Suprapubic skin (tissue), 4 donors: ENCODE measurements around the gene PTPN21. TPM values are rescaled to one million over a fixed set of nuclear protein-coding genes. Genes with fewer than 3 reads are reported as not detected.
A peak's percentile ranks its signal among the peaks of the same experiment; 100 is the strongest.

Experiments used
- DNase-seq, 2 donors: peaks; one replicate each; pipeline ENCODE4 v3.0.0-alpha.2; 2019; ENCODE audit warnings: low spot score in 2 of 2
- H3K27ac ChIP-seq: fragments of 200-600 bp; sonication (generic); one replicate; pipeline ENCODE4 v1.5.1; 2019
- H3K27me3 ChIP-seq: fragments of 200-600 bp; sonication (generic); one replicate; pipeline ENCODE4 v1.5.1; 2019
- H3K36me3 ChIP-seq: fragments of 200-600 bp; sonication (generic); one replicate; pipeline ENCODE4 v1.5.1; 2019
- H3K4me1 ChIP-seq: fragments of 200-600 bp; sonication (generic); one replicate; pipeline ENCODE4 v1.5.1; 2019
- H3K4me3 ChIP-seq: fragments of 200-600 bp; sonication (generic); one replicate; pipeline ENCODE4 v1.5.1; 2019; ENCODE audit warnings: mild to moderate bottlenecking
- H3K9me3 ChIP-seq: fragments of 200-600 bp; sonication (generic); one replicate; pipeline ENCODE4 v1.5.1; 2019
- CTCF ChIP-seq, 2 donors: fragments of 200-600 bp in 1 of 2; fragments of 450-650 bp in 1 of 2; sonication (generic) in 1 of 2; IDR thresholded peaks; one replicate each; pipeline ENCODE4 v1.5.1; 2016 to 2019; ENCODE audit warnings: antibody characterized with exemption in 2 of 2, mild to moderate bottlenecking in 1 of 2, moderate library complexity in 1 of 2
- EP300 ChIP-seq: sonication (generic); formaldehyde crosslinking; IDR thresholded peaks from one replicate; pipeline ENCODE4 v1.6.1; 2017; ENCODE audit warnings: antibody characterized with exemption
- POLR2A ChIP-seq, 2 donors: fragments of 450-650 bp; IDR thresholded peaks; one replicate each; pipeline ENCODE4 v1.6.1; 2017; ENCODE audit warnings: antibody characterized with exemption in 2 of 2, mild to moderate bottlenecking in 2 of 2, moderate library complexity in 2 of 2
- POLR2AphosphoS5 ChIP-seq, 3 donors: sonication (generic); formaldehyde crosslinking; IDR thresholded peaks; one replicate each; pipeline ENCODE4 v1.6.1; 2017; ENCODE audit warnings: antibody characterized with exemption in 3 of 3
- WGBS: methylation state at CpG from one replicate; pipeline ENCODE4 v1.1.5; 2018; 5-methylcytosine and 5-hydroxymethylcytosine counted together
- total RNA-seq, 4 donors: library from RNA; depleted of rRNA; stranded (reverse); fragments of >200 nt; gene quantifications; one replicate each; pipeline ENCODE4 v1.1.0, GENCODE V29; 2016

Gene PTPN21
- total RNA-seq, 4 donors from 2014 or later = 33.2 to 71.1 (median 39.9) TPM

- TF ChIP-seq POLR2AphosphoS5 (IDR thresholded peaks at IDR 0.05) (no peak), EP300 (no peak), CTCF (IDR thresholded peaks at IDR 0.05) (no peak), POLR2A (IDR thresholded peaks at IDR 0.05) (no peak)
- H3K27me3 ChIP-seq = no peaks in the 10 kb centered on the region
- no peak for DNase-seq
- 24% methylated on average over 5 of the region's 5 CpGs for WGBS
- no peaks in the 10 kb centered on the region for H3K36me3 ChIP-seq
- H3K4me3 ChIP-seq = peak overlapping the region; percentile 93
- peak overlapping the region; percentile 92 for H3K27ac ChIP-seq
- no peaks in the 10 kb centered on the region for H3K9me3 ChIP-seq
- peaks cover 27% of the 10 kb centered on the region for H3K4me1 ChIP-seq
Observed at GRCh38 chr14:88562532-88562830, 7.7 kb upstream of the PTPN21 start.

- TF ChIP-seq POLR2A (IDR thresholded peaks at IDR 0.05) = no peak
- TF ChIP-seq CTCF (IDR thresholded peaks at IDR 0.05) = peak; percentile 15 to 16
- Histone ChIP-seq H3K27ac (no peak overlapping the region), H3K4me3 (no peak overlapping the region), H3K4me1 (peaks cover 27% of the 10 kb centered on the region), H3K9me3 (no peaks in the 10 kb centered on the region), H3K36me3 (no peaks in the 10 kb centered on the region), H3K27me3 (no peaks in the 10 kb centered on the region)
- 0% methylated on average over 1 of the region's 1 CpG for WGBS
- no peak for DNase-seq
Observed at GRCh38 chr14:88559852-88560251, 5.0 kb upstream of the PTPN21 start.

- 55% methylated on average over 3 of the region's 3 CpGs for WGBS
- H3K4me3 ChIP-seq = no peak overlapping the region
- no peaks in the 10 kb centered on the region for H3K27me3 ChIP-seq
- H3K9me3 ChIP-seq = no peaks in the 10 kb centered on the region
- DNase-seq = no peak
- H3K36me3 ChIP-seq = no peaks in the 10 kb centered on the region
- no peak overlapping the region for H3K27ac ChIP-seq
- no peak for TF ChIP-seq POLR2A (IDR thresholded peaks at IDR 0.05)
- no peak for TF ChIP-seq CTCF (IDR thresholded peaks at IDR 0.05)
- no peak for TF ChIP-seq EP300
- TF ChIP-seq POLR2AphosphoS5 (IDR thresholded peaks at IDR 0.05) = no peak
- H3K4me1 ChIP-seq = peaks cover 25% of the 10 kb centered on the region
Observed at GRCh38 chr14:88556581-88556980, 1.8 kb upstream of the PTPN21 start.

GRCh38 chr14:88553886-88554456 is 836 bp downstream of the PTPN21 start:
- WGBS = 2% methylated on average over 19 of the region's 19 CpGs
- peak overlapping the region; percentile 90 for H3K27ac ChIP-seq
- H3K36me3 ChIP-seq = peaks cover 6% of the 10 kb centered on the region
- H3K4me3 ChIP-seq = peak overlapping the region; percentile 75
- peaks cover 35% of the 10 kb centered on the region for H3K4me1 ChIP-seq
- TF ChIP-seq EP300 (no peak), POLR2A (IDR thresholded peaks at IDR 0.05) (no peak), CTCF (IDR thresholded peaks at IDR 0.05) (no peak), POLR2AphosphoS5 (IDR thresholded peaks at IDR 0.05) (no peak)
- DNase-seq = no peak
- H3K9me3 ChIP-seq = no peaks in the 10 kb centered on the region
- H3K27me3 ChIP-seq = no peaks in the 10 kb centered on the region

GRCh38 chr14:88552876-88553275 is 1.9 kb downstream of the PTPN21 start:
- Histone ChIP-seq H3K4me1 (peaks cover 42% of the 10 kb centered on the region), H3K27me3 (no peaks in the 10 kb centered on the region), H3K4me3 (peak overlapping the region; percentile 59), H3K9me3 (no peaks in the 10 kb centered on the region), H3K27ac (no peak overlapping the region), H3K36me3 (peaks cover 6% of the 10 kb centered on the region)
- TF ChIP-seq POLR2AphosphoS5 (IDR thresholded peaks at IDR 0.05) (no peak), EP300 (no peak), CTCF (IDR thresholded peaks at IDR 0.05) (no peak)
- WGBS = 62% methylated on average over 2 of the region's 2 CpGs
- no peak for DNase-seq
